Measurements from ENCODE around the gene CACNA1D. TPM values are rescaled to one million over a fixed set of nuclear protein-coding genes. Genes with fewer than 3 reads are reported as not detected.

CACNA1D gene
- total RNA-seq, 1 experiment from 2014 or later = not detected

GRCh38 chr3:53709860-53710674 lies 215.7 kb downstream of the CACNA1D start:
- peak; percentile 58 for DNase-seq (ENCODE audit: low read depth)

- no peak for DNase-seq (ENCODE audit: low read depth)
Measured at GRCh38 chr3:53711387-53711786, 217.0 kb downstream of the CACNA1D start.

- no peak for DNase-seq (ENCODE audit: low read depth)
Measured at GRCh38 chr3:53712817-53713388, 218.5 kb downstream of the CACNA1D start.

GRCh38 chr3:53713626-53714025 lies 219.2 kb downstream of the CACNA1D start:
- DNase-seq (ENCODE audit: low read depth) = no peak

GRCh38 chr3:53715815-53716483 lies 221.5 kb downstream of the CACNA1D start:
- DNase-seq (ENCODE audit: low read depth) = no peak

- no peak for DNase-seq (ENCODE audit: low read depth)
Measured at GRCh38 chr3:53716998-53717397, 222.6 kb downstream of the CACNA1D start.

- no peak for DNase-seq (ENCODE audit: low read depth)
Measured at GRCh38 chr3:53718462-53718861, 224.1 kb downstream of the CACNA1D start.

GRCh38 chr3:53719796-53720195 lies 225.4 kb downstream of the CACNA1D start:
- no peak for DNase-seq (ENCODE audit: low read depth)

GRCh38 chr3:53721187-53722119 lies 227.0 kb downstream of the CACNA1D start:
- DNase-seq (ENCODE audit: low read depth) = peak; percentile 48

GRCh38 chr3:53724566-53724965 lies 230.2 kb downstream of the CACNA1D start:
- no peak for DNase-seq (ENCODE audit: low read depth)

- DNase-seq (ENCODE audit: low read depth) = no peak
Measured at GRCh38 chr3:53725387-53725995, 231.1 kb downstream of the CACNA1D start.

- DNase-seq (ENCODE audit: low read depth) = no peak
Measured at GRCh38 chr3:53726643-53727042, 232.2 kb downstream of the CACNA1D start.

- DNase-seq (ENCODE audit: low read depth) = no peak
Measured at GRCh38 chr3:53728606-53729005, 234.2 kb downstream of the CACNA1D start.

GRCh38 chr3:53729159-53729558 lies 234.7 kb downstream of the CACNA1D start:
- DNase-seq (ENCODE audit: low read depth) = no peak

GRCh38 chr3:53729618-53730017 lies 235.2 kb downstream of the CACNA1D start:
- DNase-seq (ENCODE audit: low read depth) = no peak

GRCh38 chr3:53730576-53730975 lies 236.2 kb downstream of the CACNA1D start:
- DNase-seq (ENCODE audit: low read depth) = no peak

- no peak for DNase-seq (ENCODE audit: low read depth)
Measured at GRCh38 chr3:53731934-53732624, 237.7 kb downstream of the CACNA1D start.

- no peak for DNase-seq (ENCODE audit: low read depth)
Measured at GRCh38 chr3:53733446-53733845, 239.0 kb downstream of the CACNA1D start.

GRCh38 chr3:53739966-53740365 lies 245.6 kb downstream of the CACNA1D start:
- no peak for DNase-seq (ENCODE audit: low read depth)

GRCh38 chr3:53740956-53741355 lies 246.5 kb downstream of the CACNA1D start:
- DNase-seq (ENCODE audit: low read depth) = no peak
